ENCODE measurements around the gene OBSCN. TPM values are rescaled to one million over a fixed set of nuclear protein-coding genes. Genes with fewer than 3 reads are reported as not detected.

The OBSCN gene
- total RNA-seq, 1 experiment from 2014 or later = 29.1 TPM

DNA sequence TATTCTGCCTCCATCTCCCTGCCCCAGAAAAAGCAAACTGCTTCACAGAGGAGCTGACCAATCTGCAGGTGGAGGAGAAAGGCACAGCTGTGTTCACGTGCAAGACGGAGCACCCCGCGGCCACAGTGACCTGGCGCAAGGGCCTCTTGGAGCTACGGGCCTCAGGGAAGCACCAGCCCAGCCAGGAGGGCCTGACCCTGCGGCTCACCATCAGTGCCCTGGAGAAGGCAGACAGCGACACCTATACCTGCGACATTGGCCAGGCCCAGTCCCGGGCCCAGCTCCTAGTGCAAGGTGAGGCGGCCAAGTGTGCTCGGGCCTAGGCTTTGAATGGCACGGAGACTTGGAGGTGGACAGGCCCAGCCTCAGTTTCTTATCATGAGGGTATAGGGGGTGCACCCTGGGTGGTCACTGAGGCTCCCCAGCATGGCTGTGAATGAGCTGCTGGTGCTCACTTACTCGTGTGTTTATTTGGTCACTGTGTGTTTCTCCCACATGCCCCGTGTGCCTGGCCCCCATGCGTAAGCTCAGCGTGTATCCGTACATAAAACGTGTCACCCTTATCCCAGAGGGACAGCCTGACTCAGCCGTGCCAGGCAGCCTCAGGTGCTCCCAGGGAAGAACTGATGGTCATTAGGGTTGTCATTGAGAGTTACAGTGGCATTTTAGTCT lies 75.8 kb downstream of the OBSCN start:
- peaks cover 3% of the 10 kb centered on the region; the same call in 1 of the 2 replicates for H3K36me3 ChIP-seq (ENCODE audit: low read depth, low read length)
- no peak overlapping the region for H3K9ac ChIP-seq (ENCODE audit: low read length)
- H3K79me2 ChIP-seq (ENCODE audit: low read length) = no peaks in the 10 kb centered on the region
- DNase-seq (no peak), ATAC-seq (no peak)
- ChIA-PET POLR2A (ENCODE audit: unreplicated experiment) (interaction anchor here (0.5 to 0.6 kb wide), 2 partner anchors 85 to 239 kb away, joined by 3 to 5 read pairs; no protein-coding TSS in a partner anchor), CTCF (no interaction called here)
- TF ChIP-seq, protein P1, sequence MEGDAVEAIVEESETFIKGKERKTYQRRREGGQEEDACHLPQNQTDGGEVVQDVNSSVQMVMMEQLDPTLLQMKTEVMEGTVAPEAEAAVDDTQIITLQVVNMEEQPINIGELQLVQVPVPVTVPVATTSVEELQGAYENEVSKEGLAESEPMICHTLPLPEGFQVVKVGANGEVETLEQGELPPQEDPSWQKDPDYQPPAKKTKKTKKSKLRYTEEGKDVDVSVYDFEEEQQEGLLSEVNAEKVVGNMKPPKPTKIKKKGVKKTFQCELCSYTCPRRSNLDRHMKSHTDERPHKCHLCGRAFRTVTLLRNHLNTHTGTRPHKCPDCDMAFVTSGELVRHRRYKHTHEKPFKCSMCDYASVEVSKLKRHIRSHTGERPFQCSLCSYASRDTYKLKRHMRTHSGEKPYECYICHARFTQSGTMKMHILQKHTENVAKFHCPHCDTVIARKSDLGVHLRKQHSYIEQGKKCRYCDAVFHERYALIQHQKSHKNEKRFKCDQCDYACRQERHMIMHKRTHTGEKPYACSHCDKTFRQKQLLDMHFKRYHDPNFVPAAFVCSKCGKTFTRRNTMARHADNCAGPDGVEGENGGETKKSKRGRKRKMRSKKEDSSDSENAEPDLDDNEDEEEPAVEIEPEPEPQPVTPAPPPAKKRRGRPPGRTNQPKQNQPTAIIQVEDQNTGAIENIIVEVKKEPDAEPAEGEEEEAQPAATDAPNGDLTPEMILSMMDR (conservative IDR thresholded peaks at IDR 0.05; ENCODE audit: low read depth, low read length) = no peak
- TF ChIP-seq EZH2phosphoT487 (IDR thresholded peaks at IDR 0.05; ENCODE audit: borderline replicate concordance, low read length) (no peak), EZH2 (IDR thresholded peaks at IDR 0.05; ENCODE audit: low read length, unreplicated experiment) (no peak)
- no peaks in the 10 kb centered on the region for H3K27me3 ChIP-seq (ENCODE audit: low read length)
- no peak overlapping the region for H3K4me2 ChIP-seq (ENCODE audit: low read length)
- no peak overlapping the region for H2AFZ ChIP-seq (ENCODE audit: low read length)
- no peaks in the 10 kb centered on the region for H3F3A ChIP-seq (ENCODE audit: low read length, unreplicated experiment)
- no TSS peak for BruUV-seq (replicated peaks)
- H3K27ac ChIP-seq (ENCODE audit: low read length) = no peak overlapping the region
- no peaks in the 10 kb centered on the region for H3K4me1 ChIP-seq (ENCODE audit: insufficient read depth, low read length)
- H3K4me3 ChIP-seq (ENCODE audit: low read length) = no peak overlapping the region
- H3K9me2 ChIP-seq (replicated peaks; ENCODE audit: low read length) = no peaks in the 10 kb centered on the region
- H4K20me1 ChIP-seq (ENCODE audit: low read length) = no peaks in the 10 kb centered on the region
- intact Hi-C loops (cut with micrococcal nuclease) = no loop called here
- H3K9me3 ChIP-seq (ENCODE audit: low read length) = no peaks in the 10 kb centered on the region

DNA sequence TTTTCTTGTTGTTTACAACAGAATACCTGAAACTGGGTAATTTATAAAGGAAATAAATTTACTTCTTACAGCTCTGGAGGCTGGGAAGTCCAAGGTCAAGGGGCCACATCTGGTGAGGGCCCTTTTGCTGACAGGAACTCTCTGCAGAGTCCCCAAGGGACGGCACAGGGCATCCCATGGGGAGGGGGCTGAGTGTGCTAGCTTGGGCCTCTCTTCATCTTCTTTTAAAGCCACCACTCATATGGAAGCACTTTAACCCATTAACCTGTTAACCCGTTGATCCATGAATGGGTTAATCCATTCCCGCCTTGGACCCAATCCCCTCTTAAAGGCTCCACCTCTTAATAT lies 76.3 kb downstream of the OBSCN start:
- no peak overlapping the region for H3K9ac ChIP-seq (ENCODE audit: low read length)
- DNase-seq = no peak
- intact Hi-C loops (cut with micrococcal nuclease) = no loop called here
- no peaks in the 10 kb centered on the region for H3K9me2 ChIP-seq (replicated peaks; ENCODE audit: low read length)
- H3K9me3 ChIP-seq (ENCODE audit: low read length) = no peaks in the 10 kb centered on the region
- H3K27me3 ChIP-seq (ENCODE audit: low read length) = no peaks in the 10 kb centered on the region
- no peak overlapping the region for H3K4me3 ChIP-seq (ENCODE audit: low read length)
- H3K4me1 ChIP-seq (ENCODE audit: insufficient read depth, low read length) = no peaks in the 10 kb centered on the region
- H2AFZ ChIP-seq (ENCODE audit: low read length) = no peak overlapping the region
- no peaks in the 10 kb centered on the region for H4K20me1 ChIP-seq (ENCODE audit: low read length)
- no peaks in the 10 kb centered on the region for H3K79me2 ChIP-seq (ENCODE audit: low read length)
- TF ChIP-seq EZH2phosphoT487 (IDR thresholded peaks at IDR 0.05; ENCODE audit: borderline replicate concordance, low read length) (no peak), EZH2 (IDR thresholded peaks at IDR 0.05; ENCODE audit: low read length, unreplicated experiment) (no peak)
- TF ChIP-seq, protein P1 (conservative IDR thresholded peaks at IDR 0.05; ENCODE audit: low read depth, low read length) = no peak
- ATAC-seq = no peak
- H3K36me3 ChIP-seq (ENCODE audit: low read depth, low read length) = peaks cover 3% of the 10 kb centered on the region; the same call in 1 of the 2 replicates
- no peak overlapping the region for H3K27ac ChIP-seq (ENCODE audit: low read length)
- no peaks in the 10 kb centered on the region for H3F3A ChIP-seq (ENCODE audit: low read length, unreplicated experiment)
- no peak overlapping the region for H3K4me2 ChIP-seq (ENCODE audit: low read length)
- ChIA-PET POLR2A (ENCODE audit: unreplicated experiment) (interaction anchor here (0.5 kb wide), 1 partner anchor 239 kb away, joined by 5 read pairs; no protein-coding TSS in a partner anchor), CTCF (no interaction called here)
- BruUV-seq (replicated peaks) = no TSS peak

DNA sequence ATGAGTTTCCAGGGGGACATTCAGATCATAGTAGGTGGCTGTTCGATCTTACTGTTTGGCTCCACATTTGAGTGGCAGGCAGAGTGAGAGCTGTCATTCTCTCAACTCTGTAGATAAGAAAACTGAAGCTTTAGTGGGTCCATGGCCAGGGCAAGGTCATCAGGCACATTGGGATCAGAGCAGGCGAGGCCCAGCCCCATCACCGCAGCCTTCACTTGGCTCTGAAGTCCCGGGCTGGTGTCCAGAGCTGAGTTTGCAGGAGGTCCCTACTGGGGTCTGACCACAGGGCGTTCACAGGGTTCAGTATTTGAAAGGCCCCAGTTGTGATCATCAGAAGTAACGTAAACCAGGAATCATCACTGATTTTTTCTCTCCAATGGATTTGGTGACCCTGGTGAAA lies 76.7 kb downstream of the OBSCN start:
- no peak for ATAC-seq
- CTCF ChIA-PET = no interaction called here
- no peak overlapping the region for H3K27ac ChIP-seq (ENCODE audit: low read length)

More for the DNA sequence above, 76.7 kb downstream of the OBSCN start:
- no TSS peak for BruUV-seq (replicated peaks)
- no peaks in the 10 kb centered on the region for H3K4me1 ChIP-seq (ENCODE audit: insufficient read depth, low read length)
- no peaks in the 10 kb centered on the region for H4K20me1 ChIP-seq (ENCODE audit: low read length)
- H3K9me3 ChIP-seq (ENCODE audit: low read length) = no peaks in the 10 kb centered on the region
- no peaks in the 10 kb centered on the region for H3K27me3 ChIP-seq (ENCODE audit: low read length)
- DNase-seq = no peak
- H3K4me3 ChIP-seq (ENCODE audit: low read length) = no peak overlapping the region
- intact Hi-C loops (cut with micrococcal nuclease) = no loop called here
- peaks cover 3% of the 10 kb centered on the region; the same call in 1 of the 2 replicates for H3K36me3 ChIP-seq (ENCODE audit: low read depth, low read length)
- POLR2A ChIA-PET (ENCODE audit: unreplicated experiment) = no interaction called here
- TF ChIP-seq EZH2phosphoT487 (IDR thresholded peaks at IDR 0.05; ENCODE audit: borderline replicate concordance, low read length) (no peak), EZH2 (IDR thresholded peaks at IDR 0.05; ENCODE audit: low read length, unreplicated experiment) (no peak)
- TF ChIP-seq, protein P1 (conservative IDR thresholded peaks at IDR 0.05; ENCODE audit: low read depth, low read length) = no peak
- H3F3A ChIP-seq (ENCODE audit: low read length, unreplicated experiment) = no peaks in the 10 kb centered on the region
- no peaks in the 10 kb centered on the region for H3K79me2 ChIP-seq (ENCODE audit: low read length)
- H3K9me2 ChIP-seq (replicated peaks; ENCODE audit: low read length) = no peaks in the 10 kb centered on the region
- H2AFZ ChIP-seq (ENCODE audit: low read length) = no peak overlapping the region
- H3K4me2 ChIP-seq (ENCODE audit: low read length) = no peak overlapping the region
- H3K9ac ChIP-seq (ENCODE audit: low read length) = no peak overlapping the region

All from PC-3 (cell line).